GM12872 (cell line): ENCODE measurements around the gene PARD6A.

Experiments
- TF ChIP-seq, protein P1 (sequence below): IDR thresholded peaks from 3 replicates; pipeline ENCODE4 v1.5.1; 2011; ENCODE audit warnings: low read depth, mild to moderate bottlenecking, low read length, moderate library complexity; ENCODE audit not compliant: insufficient read depth

Gene PARD6A

DNA sequence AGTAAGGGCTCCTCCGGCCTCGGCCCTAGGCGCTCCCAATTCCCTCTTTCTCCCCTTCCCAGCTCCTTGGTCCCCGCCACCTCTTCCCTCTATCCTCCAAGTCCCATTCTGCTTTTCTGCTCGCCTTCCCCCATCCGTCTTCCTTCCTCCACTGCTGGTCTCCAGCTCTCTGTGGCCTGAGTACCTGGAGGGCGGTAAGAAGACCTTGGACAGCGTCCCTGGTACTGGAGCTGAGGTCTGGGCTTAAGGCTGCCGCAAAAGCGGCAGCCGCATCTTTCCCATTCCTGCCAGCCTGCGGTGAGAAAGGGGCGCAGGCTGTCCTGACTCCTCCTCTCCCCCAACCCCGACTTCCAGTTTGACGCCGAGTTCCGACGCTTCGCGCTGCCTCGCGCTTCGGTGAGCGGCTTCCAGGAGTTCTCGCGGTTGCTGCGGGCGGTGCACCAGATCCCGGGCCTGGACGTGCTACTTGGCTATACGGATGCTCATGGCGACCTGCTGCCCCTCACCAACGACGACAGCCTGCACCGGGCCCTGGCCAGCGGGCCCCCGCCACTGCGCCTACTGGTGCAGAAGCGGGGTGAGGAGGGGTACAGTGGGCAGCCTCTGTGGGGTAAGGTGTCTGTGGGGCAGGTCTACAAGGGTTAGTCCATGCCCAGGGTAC lies 471 bp downstream of the PARD6A start:
- TF ChIP-seq, protein P1, sequence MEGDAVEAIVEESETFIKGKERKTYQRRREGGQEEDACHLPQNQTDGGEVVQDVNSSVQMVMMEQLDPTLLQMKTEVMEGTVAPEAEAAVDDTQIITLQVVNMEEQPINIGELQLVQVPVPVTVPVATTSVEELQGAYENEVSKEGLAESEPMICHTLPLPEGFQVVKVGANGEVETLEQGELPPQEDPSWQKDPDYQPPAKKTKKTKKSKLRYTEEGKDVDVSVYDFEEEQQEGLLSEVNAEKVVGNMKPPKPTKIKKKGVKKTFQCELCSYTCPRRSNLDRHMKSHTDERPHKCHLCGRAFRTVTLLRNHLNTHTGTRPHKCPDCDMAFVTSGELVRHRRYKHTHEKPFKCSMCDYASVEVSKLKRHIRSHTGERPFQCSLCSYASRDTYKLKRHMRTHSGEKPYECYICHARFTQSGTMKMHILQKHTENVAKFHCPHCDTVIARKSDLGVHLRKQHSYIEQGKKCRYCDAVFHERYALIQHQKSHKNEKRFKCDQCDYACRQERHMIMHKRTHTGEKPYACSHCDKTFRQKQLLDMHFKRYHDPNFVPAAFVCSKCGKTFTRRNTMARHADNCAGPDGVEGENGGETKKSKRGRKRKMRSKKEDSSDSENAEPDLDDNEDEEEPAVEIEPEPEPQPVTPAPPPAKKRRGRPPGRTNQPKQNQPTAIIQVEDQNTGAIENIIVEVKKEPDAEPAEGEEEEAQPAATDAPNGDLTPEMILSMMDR: no peak

DNA sequence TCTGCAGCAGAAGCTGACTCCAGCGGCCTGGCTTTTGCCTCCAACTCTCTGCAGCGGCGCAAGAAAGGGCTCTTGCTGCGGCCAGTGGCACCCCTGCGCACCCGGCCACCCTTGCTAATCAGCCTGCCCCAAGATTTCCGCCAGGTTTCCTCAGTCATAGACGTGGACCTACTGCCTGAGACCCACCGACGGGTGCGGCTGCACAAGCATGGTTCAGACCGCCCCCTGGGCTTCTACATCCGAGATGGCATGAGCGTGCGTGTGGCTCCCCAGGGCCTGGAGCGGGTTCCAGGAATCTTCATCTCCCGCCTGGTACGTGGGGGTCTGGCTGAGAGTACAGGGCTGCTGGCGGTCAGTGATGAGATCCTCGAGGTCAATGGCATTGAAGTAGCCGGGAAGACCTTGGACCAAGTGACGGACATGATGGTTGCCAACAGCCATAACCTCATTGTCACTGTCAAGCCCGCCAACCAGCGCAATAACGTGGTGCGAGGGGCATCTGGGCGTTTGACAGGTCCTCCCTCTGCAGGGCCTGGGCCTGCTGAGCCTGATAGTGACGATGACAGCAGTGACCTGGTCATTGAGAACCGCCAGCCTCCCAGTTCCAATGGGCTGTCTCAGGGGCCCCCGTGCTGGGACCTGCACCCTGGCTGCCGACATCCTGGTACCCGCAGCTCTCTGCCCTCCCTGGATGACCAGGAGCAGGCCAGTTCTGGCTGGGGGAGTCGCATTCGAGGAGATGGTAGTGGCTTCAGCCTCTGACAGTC lies 1.3 kb downstream of the PARD6A start:
- TF ChIP-seq, protein P1: no peak

DNA sequence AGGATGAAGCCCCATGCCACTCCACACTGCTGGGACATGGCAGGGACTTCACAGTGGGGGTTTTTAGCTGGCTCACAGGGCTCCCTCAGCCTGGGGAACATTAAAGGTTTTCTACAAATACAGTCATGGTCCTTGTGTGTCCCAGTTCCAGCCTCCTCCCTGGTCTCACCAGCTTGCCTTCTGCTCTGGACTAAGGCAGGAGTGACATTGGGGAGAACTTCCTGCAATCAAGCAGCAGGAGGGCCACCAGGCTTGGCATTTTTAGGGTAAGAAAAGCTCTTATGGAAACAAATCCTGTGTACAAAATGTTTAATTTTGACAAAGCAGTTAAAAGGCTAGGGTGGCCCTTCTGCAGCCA lies 1.9 kb downstream of the PARD6A start:
- TF ChIP-seq, protein P1: no peak

GRCh38 chr16:67663151-67663876 lies 2.6 kb downstream of the PARD6A start:
- TF ChIP-seq, protein P1: peak; percentile 38; the same call in 2 of the 3 replicates

GRCh38 chr16:67663877-67664222 lies 3.1 kb downstream of the PARD6A start:
- TF ChIP-seq, protein P1: no peak

DNA sequence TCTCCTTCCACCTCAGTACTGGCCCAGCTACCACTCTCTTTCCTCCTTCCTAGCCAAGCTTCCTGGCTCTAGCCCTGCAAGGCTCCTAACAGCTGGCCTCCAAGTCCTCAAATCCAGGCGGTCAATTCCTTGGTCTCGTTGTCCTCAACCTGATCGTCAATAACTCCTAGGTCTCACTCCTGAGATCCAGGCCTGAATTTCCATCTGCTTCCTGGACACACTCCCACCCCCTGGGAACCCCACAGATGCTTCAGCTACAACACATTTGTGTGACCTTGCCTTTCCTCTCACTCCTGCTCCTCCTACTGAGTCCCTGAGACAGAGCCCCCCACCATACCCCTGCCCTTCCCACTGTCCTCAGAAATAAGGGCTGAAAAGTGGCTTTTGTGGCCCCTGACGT lies 3.5 kb downstream of the PARD6A start:
- TF ChIP-seq, protein P1: no peak

GRCh38 chr16:67664871-67665270 lies 4.1 kb downstream of the PARD6A start:
- TF ChIP-seq, protein P1: no peak
